Stimulated activated CD4-positive, alpha-beta T cell treated with anti-CD3 and anti-CD28 coated beads, Interleukin-12 subunit alpha, Interleukin-12 subunit beta, amount 100 ng/mL, for 24 hours (primary cell): ENCODE results near the gene MAPKBP1.

Source experiments
- DNase-seq, 2 experiments: peaks; one replicate each; pipeline ENCODE4 v3.0.0-alpha.2; 2020; ENCODE audit warnings: low read depth in 2 of 2

Gene MAPKBP1

GRCh38 chr15:41869770-41870688 is 95.7 kb downstream of the MAPKBP1 start:
- DNase-seq = no peak

GRCh38 chr15:41870689-41871081 is 96.4 kb downstream of the MAPKBP1 start:
- DNase-seq = peak; percentile 41 to 49

DNA sequence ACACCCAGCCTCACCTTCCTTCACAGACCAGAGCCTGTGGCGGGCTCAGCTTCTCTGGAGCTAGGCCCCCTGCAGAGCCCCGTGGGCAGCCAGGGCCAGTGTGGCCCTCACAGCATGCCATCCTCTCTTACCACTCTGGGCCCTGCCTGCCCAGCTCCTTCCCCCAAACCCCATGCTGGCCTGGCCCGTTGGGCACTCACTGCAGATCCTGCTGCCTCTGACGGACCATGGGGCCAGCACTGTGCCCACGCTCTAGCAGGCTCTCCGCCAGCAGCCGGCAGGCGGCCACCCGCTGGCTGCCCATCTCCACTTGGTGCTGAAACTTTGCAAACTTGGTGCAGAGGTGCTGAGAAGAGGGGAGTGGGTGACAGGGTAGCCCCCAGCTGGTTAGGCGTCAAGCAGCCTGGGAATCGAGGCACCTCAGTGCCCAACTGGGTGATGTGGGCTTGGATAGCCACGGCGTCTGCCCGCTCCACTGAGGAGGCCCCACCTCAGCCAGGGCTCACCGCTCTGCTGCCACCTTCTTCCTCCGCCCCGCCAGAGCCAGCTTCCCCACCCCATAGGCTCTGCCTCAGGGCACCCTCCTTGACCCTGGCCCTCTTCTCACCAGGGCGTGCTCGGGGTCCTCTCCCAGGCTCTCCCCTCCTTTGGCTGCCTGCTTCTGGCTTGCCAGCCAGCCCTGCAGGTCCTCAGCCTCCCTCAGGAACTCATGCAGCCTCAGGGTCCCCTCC is 97.1 kb downstream of the MAPKBP1 start:
- no peak for DNase-seq

DNA sequence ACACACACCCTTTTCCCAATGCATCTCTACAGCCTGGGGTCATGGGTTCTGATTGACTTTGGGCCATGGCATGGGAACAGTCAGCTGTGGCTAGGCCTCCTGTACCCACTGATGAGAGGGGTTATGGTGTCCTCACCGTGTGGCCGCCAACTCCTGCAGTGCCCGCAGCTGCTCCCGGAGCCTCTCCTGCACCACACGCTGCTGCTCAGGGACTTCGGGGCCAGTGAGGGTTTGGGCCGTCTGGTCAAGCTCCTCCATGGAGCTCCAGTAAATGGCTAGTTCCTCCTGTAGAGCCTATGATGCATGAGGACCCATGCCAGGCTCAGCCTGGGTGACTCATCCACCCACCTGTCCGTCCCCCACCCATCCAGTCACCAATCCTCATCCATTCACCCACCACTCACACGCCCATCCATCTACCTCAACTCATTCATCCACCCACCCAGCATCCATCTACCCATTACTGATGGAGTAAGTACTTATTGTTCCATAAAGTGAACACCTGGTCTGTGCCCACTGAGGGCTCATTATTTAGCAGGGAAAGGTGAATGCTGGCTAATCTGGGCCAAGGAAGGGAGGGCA is 98.0 kb downstream of the MAPKBP1 start:
- DNase-seq = no peak

DNA sequence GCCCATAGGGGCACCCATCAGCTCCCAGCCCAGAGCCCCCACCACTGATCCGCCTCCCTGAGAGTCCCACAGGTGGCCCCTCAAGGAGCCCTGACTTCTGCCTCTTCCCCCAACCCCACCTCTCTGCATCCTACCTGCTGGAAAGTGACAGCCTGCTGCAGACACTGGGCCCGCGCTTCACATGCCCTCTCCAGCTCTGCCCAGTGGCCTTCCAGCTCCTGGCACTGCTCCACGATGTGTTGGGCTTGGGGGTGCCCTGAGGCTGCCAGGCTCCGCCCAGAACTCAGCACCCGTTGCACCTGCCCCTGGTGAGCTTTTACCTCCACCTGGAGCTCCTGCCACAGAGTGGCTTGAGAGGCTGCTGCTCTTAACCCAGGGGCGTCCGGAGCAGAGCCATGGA is 99.4 kb downstream of the MAPKBP1 start:
- DNase-seq = no peak

DNA sequence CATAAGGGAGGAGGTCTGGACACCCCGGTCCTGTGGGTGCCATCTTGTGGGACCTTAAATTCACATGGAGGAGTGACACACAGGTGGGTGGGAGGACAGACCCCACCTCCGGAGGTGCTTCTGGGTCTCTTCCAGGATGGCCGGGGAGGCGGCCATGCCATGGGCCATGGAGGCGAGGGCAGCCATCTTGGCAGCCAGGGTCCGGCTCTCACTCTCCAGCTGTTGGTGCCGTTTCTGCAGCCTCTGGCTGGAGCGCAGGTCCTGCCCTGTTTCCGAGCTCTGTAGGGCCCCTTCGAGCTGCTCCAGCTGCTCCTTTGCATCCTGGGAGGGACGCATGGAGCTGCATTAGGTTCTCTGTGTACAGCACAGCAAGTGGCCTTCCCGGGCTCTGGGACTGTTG is 100.5 kb downstream of the MAPKBP1 start:
- no peak for DNase-seq

GRCh38 chr15:41876007-41876406 is 101.7 kb downstream of the MAPKBP1 start:
- no peak for DNase-seq

DNA sequence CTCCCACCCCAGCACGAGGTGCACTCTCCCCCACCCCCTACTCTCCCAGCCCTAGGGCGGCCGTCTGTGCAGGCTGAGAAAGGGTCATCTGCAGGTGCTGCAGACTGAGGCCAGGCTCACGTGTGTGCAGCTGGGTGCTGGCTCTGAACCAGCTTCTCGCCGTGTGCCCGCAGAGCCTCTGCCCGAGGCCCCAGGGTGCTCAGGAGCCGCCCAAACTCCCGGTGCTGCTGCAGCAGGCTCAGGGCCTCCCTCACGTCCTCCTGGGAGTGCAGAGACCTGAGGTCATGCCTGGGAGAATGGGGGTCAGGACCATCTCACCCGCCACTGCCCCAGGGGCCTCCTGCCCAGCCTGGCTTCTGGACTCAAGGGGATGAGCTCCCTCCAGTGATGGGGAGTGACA is 102.4 kb downstream of the MAPKBP1 start:
- no peak for DNase-seq
